NB4 (cell line): ENCODE measurements around the gene ZNF202.

ENCODE experiments used
- MYC ChIP-seq: IDR thresholded peaks from 2 replicates; pipeline ENCODE4 v1.6.1; 2011; ENCODE audit warnings: low read depth, low read length
- POLR2A ChIP-seq: IDR thresholded peaks from 2 replicates; pipeline ENCODE4 v1.6.1; 2011; ENCODE audit warnings: mild to moderate bottlenecking; ENCODE audit not compliant: insufficient read length; ENCODE audit errors: extremely low read depth
- TF ChIP-seq, protein P1 (sequence below): IDR thresholded peaks from one replicate; pipeline ENCODE4 v1.5.1; 2012; ENCODE audit warnings: low read depth, low read length
- TF ChIP-seq, protein P2 (sequence below): IDR thresholded peaks from 2 replicates; pipeline ENCODE4 v1.6.1; 2011; ENCODE audit warnings: low read depth, low read length

DNA sequence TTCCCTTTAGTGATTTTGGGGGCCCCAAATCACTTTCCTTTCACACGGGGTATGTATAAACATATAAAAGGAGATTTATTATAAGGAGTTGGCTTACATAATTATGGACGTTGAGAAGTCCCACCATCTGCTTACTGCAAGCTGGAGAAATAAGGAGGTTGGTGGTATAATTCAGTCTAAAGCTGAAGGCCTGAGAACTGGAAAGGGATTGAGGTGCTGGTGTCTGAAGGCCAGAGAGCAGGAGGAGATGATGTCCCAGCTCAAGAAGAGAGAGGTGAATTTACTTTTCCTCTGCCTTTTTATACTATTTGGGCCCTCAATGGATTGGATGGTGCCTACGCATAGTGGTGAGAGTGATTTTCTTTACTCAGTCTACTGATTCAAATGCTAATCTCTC is 1.3 kb upstream of the ZNF202 start:
- TF ChIP-seq, protein P1, sequence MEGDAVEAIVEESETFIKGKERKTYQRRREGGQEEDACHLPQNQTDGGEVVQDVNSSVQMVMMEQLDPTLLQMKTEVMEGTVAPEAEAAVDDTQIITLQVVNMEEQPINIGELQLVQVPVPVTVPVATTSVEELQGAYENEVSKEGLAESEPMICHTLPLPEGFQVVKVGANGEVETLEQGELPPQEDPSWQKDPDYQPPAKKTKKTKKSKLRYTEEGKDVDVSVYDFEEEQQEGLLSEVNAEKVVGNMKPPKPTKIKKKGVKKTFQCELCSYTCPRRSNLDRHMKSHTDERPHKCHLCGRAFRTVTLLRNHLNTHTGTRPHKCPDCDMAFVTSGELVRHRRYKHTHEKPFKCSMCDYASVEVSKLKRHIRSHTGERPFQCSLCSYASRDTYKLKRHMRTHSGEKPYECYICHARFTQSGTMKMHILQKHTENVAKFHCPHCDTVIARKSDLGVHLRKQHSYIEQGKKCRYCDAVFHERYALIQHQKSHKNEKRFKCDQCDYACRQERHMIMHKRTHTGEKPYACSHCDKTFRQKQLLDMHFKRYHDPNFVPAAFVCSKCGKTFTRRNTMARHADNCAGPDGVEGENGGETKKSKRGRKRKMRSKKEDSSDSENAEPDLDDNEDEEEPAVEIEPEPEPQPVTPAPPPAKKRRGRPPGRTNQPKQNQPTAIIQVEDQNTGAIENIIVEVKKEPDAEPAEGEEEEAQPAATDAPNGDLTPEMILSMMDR: no peak
- TF ChIP-seq, protein P2, sequence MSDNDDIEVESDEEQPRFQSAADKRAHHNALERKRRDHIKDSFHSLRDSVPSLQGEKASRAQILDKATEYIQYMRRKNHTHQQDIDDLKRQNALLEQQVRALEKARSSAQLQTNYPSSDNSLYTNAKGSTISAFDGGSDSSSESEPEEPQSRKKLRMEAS: no peak
- TF ChIP-seq POLR2A (no peak), MYC (no peak)
